ENCODE results near the gene EIF2AK3. TPM values are rescaled to one million over a fixed set of nuclear protein-coding genes. Genes with fewer than 3 reads are reported as not detected.

EIF2AK3 gene
- total and polyA plus RNA-seq, 2 of the 8 experiments (the other 6 are each of a cell fraction or from before 2014, with no cell fraction given) = 5.8 to 22.8 TPM

- TF ChIP-seq JUND (IDR thresholded peaks at IDR 0.05; ENCODE audit: low read length) (no peak), CREB1 (IDR thresholded peaks at IDR 0.05) (no peak), CBX8 (IDR thresholded peaks at IDR 0.05; ENCODE audit: borderline replicate concordance, low read depth, low read length) (no peak), SP1 (IDR thresholded peaks at IDR 0.05; ENCODE audit: low read depth, low read length) (no peak), NANOG (IDR thresholded peaks at IDR 0.05; ENCODE audit: insufficient read depth, low read depth, low read length, poor library complexity, severe bottlenecking) (no peak), KDM1A (IDR thresholded peaks at IDR 0.05; ENCODE audit: borderline replicate concordance, low read length) (no peak), JUN (IDR thresholded peaks at IDR 0.05; ENCODE audit: low read depth, low read length) (no peak), ASH2L (IDR thresholded peaks at IDR 0.05; ENCODE audit: low read length) (no peak), POU5F1 (IDR thresholded peaks at IDR 0.05; ENCODE audit: low read depth, low read length) (no peak)
Observed at GRCh38 chr2:88575051-88575450, 52.2 kb downstream of the EIF2AK3 start (continued).

All from H1 (cell line).